HEK293 (cell line): Measurements from ENCODE around the gene SHCBP1.

ENCODE experiments used
- CTCF ChIA-PET: fragments of 350-600 bp; formaldehyde crosslinking; extraction: SDS; loops from one replicate; lab custom pipeline; 2021; ENCODE audit warnings: antibody characterized with exemption; lab: Yijun Ruan, JAX
- POLR2A ChIA-PET: fragments of 300-600 bp; formaldehyde crosslinking; extraction: SDS; loops from one replicate; lab custom pipeline; 2020; ENCODE audit warnings: antibody characterized with exemption, inconsistent platforms; lab: Yijun Ruan, JAX
- H3K27ac ChIP-seq: fragments of 200-500 bp; sonication (Bioruptor generic); 2 replicates; pipeline ENCODE4 v1.5.1; 2014; ENCODE audit warnings: low read depth, low read length, control low read depth, inconsistent platforms; ENCODE audit errors: extremely low read depth
- H3K36me3 ChIP-seq, 2 experiments: fragments of 200-500 bp in 1 of 2; sonication (Bioruptor generic) in 1 of 2; 1 replicate in 1 of 2; 2 replicates in 1 of 2; pipeline ENCODE4 v1.5.1; 2014 to 2017; ENCODE audit warnings: inconsistent platforms in 2 of 2, low read length in 2 of 2; ENCODE audit not compliant: control insufficient read depth in 2 of 2, insufficient read depth in 1 of 2
- H3K4me1 ChIP-seq: fragments of 200-500 bp; sonication (Bioruptor generic); 2 replicates; pipeline ENCODE4 v1.5.1; 2014; ENCODE audit warnings: mild to moderate bottlenecking, low read length, inconsistent platforms; ENCODE audit not compliant: control insufficient read depth, insufficient read depth
- H3K4me3 ChIP-seq: 2 replicates; pipeline ENCODE4 v1.5.1; 2011; ENCODE audit warnings: low read depth, mild to moderate bottlenecking, control low read depth, low read length, moderate library complexity
- H3K9me3 ChIP-seq: fragments of 200-500 bp; sonication (Bioruptor generic); 2 replicates; pipeline ENCODE4 v1.5.1; 2014; ENCODE audit warnings: low read depth, low read length, inconsistent platforms; ENCODE audit not compliant: control insufficient read depth, insufficient read depth
- AEBP2 ChIP-seq: fragments of 450-650 bp; formaldehyde crosslinking; IDR thresholded peaks from 2 replicates; pipeline ENCODE4 v1.5.1; 2016; ENCODE audit warnings: missing biosample characterization, missing genetic modification characterization, borderline replicate concordance
- BCL11B ChIP-seq: fragments of 450-650 bp; formaldehyde crosslinking; IDR thresholded peaks from 2 replicates; pipeline ENCODE4 v1.5.1; 2016; ENCODE audit warnings: low read depth, missing biosample characterization, missing genetic modification characterization
- KLF17 ChIP-seq: fragments of 450-650 bp; formaldehyde crosslinking; IDR thresholded peaks from 2 replicates; pipeline ENCODE4 v1.5.1; 2016; ENCODE audit warnings: missing biosample characterization, missing genetic modification characterization
- MZF1 ChIP-seq: fragments of 450-650 bp; formaldehyde crosslinking; IDR thresholded peaks from 2 replicates; pipeline ENCODE4 v1.5.1; 2017; ENCODE audit warnings: missing biosample characterization, missing genetic modification characterization, borderline replicate concordance
- SP2 ChIP-seq: fragments of 450-650 bp; formaldehyde crosslinking; IDR thresholded peaks from 2 replicates; pipeline ENCODE4 v1.5.1; 2016; ENCODE audit warnings: missing biosample characterization, missing genetic modification characterization
- SP3 ChIP-seq: fragments of 450-650 bp; formaldehyde crosslinking; IDR thresholded peaks from 2 replicates; pipeline ENCODE4 v1.5.1; 2016; ENCODE audit warnings: missing biosample characterization, missing genetic modification characterization
- YY2 ChIP-seq: fragments of 450-650 bp; formaldehyde crosslinking; IDR thresholded peaks from 2 replicates; pipeline ENCODE4 v1.5.1; 2016; ENCODE audit warnings: missing biosample characterization, missing genetic modification characterization
- ZBTB44 ChIP-seq: fragments of 450-650 bp; IDR thresholded peaks from 2 replicates; pipeline ENCODE4 v1.5.1; 2018; ENCODE audit warnings: missing biosample characterization, mild to moderate bottlenecking, missing genetic modification characterization
- ZBTB7A ChIP-seq: fragments of 450-650 bp; formaldehyde crosslinking; IDR thresholded peaks from 2 replicates; pipeline ENCODE4 v1.5.1; 2016; ENCODE audit warnings: low read depth, missing biosample characterization, missing genetic modification characterization
- ZNF10 ChIP-seq: fragments of 450-650 bp; formaldehyde crosslinking; IDR thresholded peaks from 2 replicates; pipeline ENCODE4 v1.5.1; 2017; ENCODE audit warnings: missing biosample characterization, missing genetic modification characterization
- ZNF133 ChIP-seq: fragments of 450-650 bp; formaldehyde crosslinking; IDR thresholded peaks from 2 replicates; pipeline ENCODE4 v1.5.1; 2016; ENCODE audit warnings: missing biosample characterization, missing genetic modification characterization
- ZNF19 ChIP-seq: fragments of 450-650 bp; formaldehyde crosslinking; IDR thresholded peaks from 2 replicates; pipeline ENCODE4; 2016; ENCODE audit warnings: missing biosample characterization, missing genetic modification characterization, low read depth
- ZNF214 ChIP-seq: fragments of 450-650 bp; formaldehyde crosslinking; IDR thresholded peaks from 2 replicates; pipeline ENCODE4 v1.5.1; 2017; ENCODE audit warnings: missing biosample characterization, mild to moderate bottlenecking, missing genetic modification characterization, borderline replicate concordance
- ZNF223 ChIP-seq: fragments of 450-650 bp; formaldehyde crosslinking; IDR thresholded peaks from 2 replicates; pipeline ENCODE4 v1.5.1; 2016; ENCODE audit warnings: missing biosample characterization, missing genetic modification characterization
- ZNF23 ChIP-seq: fragments of 450-650 bp; formaldehyde crosslinking; IDR thresholded peaks from 2 replicates; pipeline ENCODE4 v1.5.1; 2016; ENCODE audit warnings: missing biosample characterization, missing genetic modification characterization, borderline replicate concordance
- ZNF24 ChIP-seq: fragments of 450-650 bp; formaldehyde crosslinking; IDR thresholded peaks from 2 replicates; pipeline ENCODE4 v1.5.1; 2016; ENCODE audit warnings: missing biosample characterization, missing genetic modification characterization
- ZNF280C ChIP-seq: fragments of 450-650 bp; formaldehyde crosslinking; IDR thresholded peaks from 2 replicates; pipeline ENCODE4 v1.5.1; 2016; ENCODE audit warnings: missing biosample characterization, missing genetic modification characterization
- ZNF302 ChIP-seq: fragments of 450-650 bp; formaldehyde crosslinking; IDR thresholded peaks from 2 replicates; pipeline ENCODE4 v1.5.1; 2016; ENCODE audit warnings: missing biosample characterization, missing genetic modification characterization, low read depth
- ZNF341 ChIP-seq: fragments of 450-650 bp; formaldehyde crosslinking; IDR thresholded peaks from 2 replicates; pipeline ENCODE4; 2016; ENCODE audit warnings: low read depth, missing biosample characterization, missing genetic modification characterization
- ZNF404 ChIP-seq: fragments of 450-650 bp; formaldehyde crosslinking; IDR thresholded peaks from 2 replicates; pipeline ENCODE4 v1.5.1; 2017; ENCODE audit warnings: missing biosample characterization, missing genetic modification characterization
- ZNF473 ChIP-seq: fragments of 450-650 bp; formaldehyde crosslinking; IDR thresholded peaks from 2 replicates; pipeline ENCODE4 v1.5.1; 2017; ENCODE audit warnings: missing biosample characterization, missing genetic modification characterization
- ZNF488 ChIP-seq: fragments of 450-650 bp; formaldehyde crosslinking; IDR thresholded peaks from 2 replicates; pipeline ENCODE4 v1.5.1; 2016; ENCODE audit warnings: missing biosample characterization, missing genetic modification characterization
- ZNF571 ChIP-seq: fragments of 450-650 bp; formaldehyde crosslinking; IDR thresholded peaks from 2 replicates; pipeline ENCODE4 v1.5.0; 2017; ENCODE audit warnings: missing biosample characterization, missing genetic modification characterization
- ZNF664 ChIP-seq: fragments of 450-650 bp; formaldehyde crosslinking; IDR thresholded peaks from 2 replicates; pipeline ENCODE4 v1.5.1; 2016; ENCODE audit warnings: missing biosample characterization, missing genetic modification characterization
- ZNF792 ChIP-seq: fragments of 450-650 bp; formaldehyde crosslinking; IDR thresholded peaks from 2 replicates; pipeline ENCODE4 v1.5.1; 2016; ENCODE audit warnings: missing biosample characterization, missing genetic modification characterization
- ZNF837 ChIP-seq: fragments of 450-650 bp; formaldehyde crosslinking; IDR thresholded peaks from 2 replicates; pipeline ENCODE4 v1.5.1; 2016; ENCODE audit warnings: missing biosample characterization, missing genetic modification characterization
- ZSCAN30 ChIP-seq: fragments of 450-650 bp; IDR thresholded peaks from 2 replicates; pipeline ENCODE4 v1.5.1; 2018; ENCODE audit warnings: missing biosample characterization, mild to moderate bottlenecking, missing genetic modification characterization, moderate library complexity

SHCBP1 gene

GRCh38 chr16:46618516-46618915, 2.7 kb downstream of the SHCBP1 start (continued):
- TF ChIP-seq ZNF24 (tag by site-specific recombination) (no peak), ZNF664 (tag by site-specific recombination) (no peak), ZNF19 (no peak), ZNF223 (tag by site-specific recombination) (no peak), ZNF214 (tag by site-specific recombination) (no peak), ZSCAN30 (no peak), BCL11B (no peak), SP2 (no peak)

- Histone ChIP-seq H3K36me3 (peaks cover 30 to 84% of the 10 kb centered on the region in 2 experiments), H3K27ac (no peak overlapping the region), H3K4me3 (no peak overlapping the region), H3K9me3 (no peaks in the 10 kb centered on the region), H3K4me1 (no peaks in the 10 kb centered on the region)
- TF ChIP-seq ZNF404 (tag by site-specific recombination) (no peak), ZNF571 (no peak), ZBTB7A (tag by site-specific recombination) (no peak), ZNF341 (tag by site-specific recombination) (no peak), KLF17 (tag by site-specific recombination) (no peak), ZNF302 (tag by site-specific recombination) (no peak), ZNF133 (tag by site-specific recombination) (no peak), ZNF214 (tag by site-specific recombination) (no peak), YY2 (no peak)
- ChIA-PET POLR2A (no interaction called here), CTCF (interaction anchor here (0.7 to 1.3 kb wide), 2 partner anchors 15 to 81 kb away, joined by 3 to 6 read pairs; no protein-coding TSS in a partner anchor)
These were observed 7.2 kb downstream of the SHCBP1 start for GRCh38 chr16:46614006-46614405.

- ChIA-PET POLR2A (no interaction called here), CTCF (interaction anchor here (0.7 to 1.3 kb wide), 3 partner anchors 16 to 80 kb away, joined by 3 to 6 read pairs (median 3); no protein-coding TSS in a partner anchor)
- Histone ChIP-seq H3K4me1 (no peaks in the 10 kb centered on the region), H3K27ac (no peak overlapping the region), H3K4me3 (no peak overlapping the region), H3K36me3 (peaks cover 34 to 84% of the 10 kb centered on the region in 2 experiments), H3K9me3 (no peaks in the 10 kb centered on the region)
- TF ChIP-seq ZNF280C (tag by site-specific recombination) = no peak
- no peak for TF ChIP-seq ZNF23 (tag by site-specific recombination)
- TF ChIP-seq ZBTB44 = no peak
- no peak for TF ChIP-seq ZNF837 (tag by site-specific recombination)
- TF ChIP-seq MZF1 (tag by site-specific recombination) = no peak
- TF ChIP-seq ZNF488 (tag by site-specific recombination) = no peak
- no peak for TF ChIP-seq SP3
- no peak for TF ChIP-seq ZNF10 (tag by site-specific recombination)
- TF ChIP-seq ZNF473 (tag by site-specific recombination) = no peak
- TF ChIP-seq ZNF792 (tag by site-specific recombination) = no peak
- TF ChIP-seq AEBP2 (tag by site-specific recombination) = no peak
These were observed 7.8 kb downstream of the SHCBP1 start for GRCh38 chr16:46613352-46613751.
